Tibial nerve (tissue), 3 donors: ENCODE data around the gene ATP11C.

Experiments
- POLR2A ChIP-seq, 2 donors: fragments of 450-650 bp; IDR thresholded peaks; one replicate each; pipeline ENCODE4 v1.6.1; 2017; ENCODE audit warnings: antibody characterized with exemption in 2 of 2, mild to moderate bottlenecking in 2 of 2, moderate library complexity in 2 of 2
- TF ChIP-seq, protein P1 (sequence below), 5 experiments: fragments of 200-600 bp in 3 of 5; fragments of 450-650 bp in 2 of 5; sonication (generic) in 3 of 5; IDR thresholded peaks; one replicate each; pipeline ENCODE4 v1.5.1; 2016 to 2019; ENCODE audit warnings: antibody characterized with exemption in 5 of 5, mild to moderate bottlenecking in 3 of 5, moderate library complexity in 2 of 5

GRCh38 chrX:139972113-139972512, 39.3 kb upstream of the ATP11C start:
- no peak for TF ChIP-seq POLR2A (IDR thresholded peaks at IDR 0.05)
- TF ChIP-seq, protein P1, sequence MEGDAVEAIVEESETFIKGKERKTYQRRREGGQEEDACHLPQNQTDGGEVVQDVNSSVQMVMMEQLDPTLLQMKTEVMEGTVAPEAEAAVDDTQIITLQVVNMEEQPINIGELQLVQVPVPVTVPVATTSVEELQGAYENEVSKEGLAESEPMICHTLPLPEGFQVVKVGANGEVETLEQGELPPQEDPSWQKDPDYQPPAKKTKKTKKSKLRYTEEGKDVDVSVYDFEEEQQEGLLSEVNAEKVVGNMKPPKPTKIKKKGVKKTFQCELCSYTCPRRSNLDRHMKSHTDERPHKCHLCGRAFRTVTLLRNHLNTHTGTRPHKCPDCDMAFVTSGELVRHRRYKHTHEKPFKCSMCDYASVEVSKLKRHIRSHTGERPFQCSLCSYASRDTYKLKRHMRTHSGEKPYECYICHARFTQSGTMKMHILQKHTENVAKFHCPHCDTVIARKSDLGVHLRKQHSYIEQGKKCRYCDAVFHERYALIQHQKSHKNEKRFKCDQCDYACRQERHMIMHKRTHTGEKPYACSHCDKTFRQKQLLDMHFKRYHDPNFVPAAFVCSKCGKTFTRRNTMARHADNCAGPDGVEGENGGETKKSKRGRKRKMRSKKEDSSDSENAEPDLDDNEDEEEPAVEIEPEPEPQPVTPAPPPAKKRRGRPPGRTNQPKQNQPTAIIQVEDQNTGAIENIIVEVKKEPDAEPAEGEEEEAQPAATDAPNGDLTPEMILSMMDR (IDR thresholded peaks at IDR 0.05), result no peak
